Measurements from ENCODE around the gene TALDO1. TPM values are rescaled to one million over a fixed set of nuclear protein-coding genes. Genes with fewer than 3 reads are reported as not detected.

Gene TALDO1
- total RNA-seq, 1 donor from 2014 or later, result 101 TPM

GRCh38 chr11:764322-765024 is 17.2 kb downstream of the TALDO1 start:
- no peak for TF ChIP-seq CTCF (IDR thresholded peaks at IDR 0.05; ENCODE audit: borderline replicate concordance)
- H3K4me3 ChIP-seq, result no peak overlapping the region
- H3K9me3 ChIP-seq (replicated peaks), result no peaks in the 10 kb centered on the region
- DNase-seq, result no peak
- H3K27me3 ChIP-seq (ENCODE audit: low read depth), result no peaks in the 10 kb centered on the region
- no peaks in the 10 kb centered on the region for H3K4me1 ChIP-seq
- intact Hi-C loops (cut with micrococcal nuclease), result no loop called here
- peaks cover 74% of the 10 kb centered on the region for H3K36me3 ChIP-seq
- H3K27ac ChIP-seq (replicated peaks), result no peak overlapping the region

GRCh38 chr11:765025-765801 is 17.9 kb downstream of the TALDO1 start:
- H3K27me3 ChIP-seq (ENCODE audit: low read depth), result no peaks in the 10 kb centered on the region
- no peaks in the 10 kb centered on the region for H3K4me1 ChIP-seq
- peak; percentile 70 for TF ChIP-seq CTCF (IDR thresholded peaks at IDR 0.05; ENCODE audit: borderline replicate concordance)
- no peaks in the 10 kb centered on the region for H3K9me3 ChIP-seq (replicated peaks)
- H3K36me3 ChIP-seq, result peaks cover 73% of the 10 kb centered on the region
- DNase-seq, result peak; percentile 51
- H3K4me3 ChIP-seq, result no peak overlapping the region
- intact Hi-C loops (cut with micrococcal nuclease), result no loop called here
- H3K27ac ChIP-seq (replicated peaks), result no peak overlapping the region

GRCh38 chr11:765802-766091 is 18.5 kb downstream of the TALDO1 start:
- intact Hi-C loops (cut with micrococcal nuclease), result no loop called here
- Histone ChIP-seq H3K9me3 (replicated peaks) (no peaks in the 10 kb centered on the region), H3K36me3 (peaks cover 73% of the 10 kb centered on the region), H3K27ac (replicated peaks) (no peak overlapping the region), H3K4me3 (no peak overlapping the region), H3K4me1 (no peaks in the 10 kb centered on the region), H3K27me3 (ENCODE audit: low read depth) (no peaks in the 10 kb centered on the region)
- no peak for TF ChIP-seq CTCF (IDR thresholded peaks at IDR 0.05; ENCODE audit: borderline replicate concordance)
- DNase-seq, result no peak

- Histone ChIP-seq H3K27me3 (ENCODE audit: low read depth) (no peaks in the 10 kb centered on the region), H3K36me3 (peaks cover 73% of the 10 kb centered on the region), H3K4me3 (no peak overlapping the region), H3K27ac (replicated peaks) (no peak overlapping the region), H3K4me1 (no peaks in the 10 kb centered on the region), H3K9me3 (replicated peaks) (no peaks in the 10 kb centered on the region)
- intact Hi-C loops (cut with micrococcal nuclease), result no loop called here
- DNase-seq, result no peak
- no peak for TF ChIP-seq CTCF (IDR thresholded peaks at IDR 0.05; ENCODE audit: borderline replicate concordance)
These were observed 19.1 kb downstream of the TALDO1 start for GRCh38 chr11:766106-766935.

GRCh38 chr11:766936-767210 is 19.6 kb downstream of the TALDO1 start:
- Histone ChIP-seq H3K4me1 (no peaks in the 10 kb centered on the region), H3K36me3 (peaks cover 73% of the 10 kb centered on the region), H3K4me3 (no peak overlapping the region), H3K27ac (replicated peaks) (no peak overlapping the region), H3K27me3 (ENCODE audit: low read depth) (no peaks in the 10 kb centered on the region), H3K9me3 (replicated peaks) (no peaks in the 10 kb centered on the region)
- intact Hi-C loops (cut with micrococcal nuclease), result no loop called here
- no peak for DNase-seq
- TF ChIP-seq CTCF (IDR thresholded peaks at IDR 0.05; ENCODE audit: borderline replicate concordance), result no peak

Measured in left ventricle myocardium inferior (tissue), 1 donor.